Activated T-cell treated with anti-CD3 and anti-CD28 coated beads, Interleukin-2, amount 50 U/mL, for 4 hours (primary cell): ENCODE data around the gene TRPV3. TPM values are rescaled to one million over a fixed set of nuclear protein-coding genes. Genes with fewer than 3 reads are reported as not detected.
A peak's percentile ranks its signal among the peaks of the same experiment; 100 is the strongest.

Experiments used
- ATAC-seq, 2 donors: fragments of 200-7000 bp; cut with Tn5 transposase; one replicate each; pipeline ENCODE4 v1.10.0; 2021
- DNase-seq: peaks from one replicate; pipeline ENCODE4 v3.0.0-alpha.2; 2020
- H3K27me3 Mint-ChIP-seq: one replicate; pipeline ENCODE4 v1.8.0; 2021; ENCODE audit warnings: low read depth, mixed read lengths
- H3K36me3 Mint-ChIP-seq: one replicate; pipeline ENCODE4 v1.8.0; 2022; ENCODE audit warnings: mixed read lengths; ENCODE audit not compliant: insufficient read depth
- H3K4me1 Mint-ChIP-seq: one replicate; pipeline ENCODE4 v1.8.0; 2021; ENCODE audit warnings: low read depth, mixed read lengths
- H3K4me3 Mint-ChIP-seq: one replicate; pipeline ENCODE4 v1.8.0; 2021; ENCODE audit warnings: mild to moderate bottlenecking, moderate library complexity, mixed read lengths
- H3K9me3 Mint-ChIP-seq: one replicate; pipeline ENCODE4 v1.8.0; 2021; ENCODE audit warnings: mixed read lengths
- total RNA-seq, 3 donors: library from RNA; stranded (reverse); gene quantifications; one replicate each; pipeline ENCODE4 v1.2.1, GENCODE V29; 2021

The TRPV3 gene
- total RNA-seq, 3 donors from 2014 or later = 0.45 to 0.84 (median 0.73) TPM

DNA sequence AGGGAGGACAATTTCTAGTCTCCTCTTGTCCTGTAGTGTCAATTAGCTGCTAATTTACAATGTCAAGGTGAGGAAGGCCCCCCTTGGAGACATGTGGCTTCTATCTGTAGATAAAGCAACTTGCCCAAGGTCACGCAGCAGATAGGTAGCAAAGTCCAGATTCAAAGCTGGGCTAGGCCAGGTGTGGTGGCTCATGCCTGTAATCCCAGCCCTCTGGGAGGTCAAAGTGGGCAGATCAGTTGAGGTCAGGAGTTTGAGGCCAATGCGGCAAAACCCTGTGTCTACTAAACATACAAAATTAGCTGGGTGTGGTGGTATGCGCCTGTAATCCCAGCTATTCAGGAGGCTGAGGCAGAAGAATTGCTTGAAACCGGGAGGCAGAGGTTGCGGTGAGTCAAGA lies 11.1 kb downstream of the TRPV3 start:
- no peaks in the 10 kb centered on the region for H3K36me3 Mint-ChIP-seq
- ATAC-seq = no peak
- DNase-seq = no peak
- H3K27me3 Mint-ChIP-seq = peaks cover 5% of the 10 kb centered on the region
- no peaks in the 10 kb centered on the region for H3K9me3 Mint-ChIP-seq
- H3K4me3 Mint-ChIP-seq = no peak overlapping the region
- no peaks in the 10 kb centered on the region for H3K4me1 Mint-ChIP-seq

DNA sequence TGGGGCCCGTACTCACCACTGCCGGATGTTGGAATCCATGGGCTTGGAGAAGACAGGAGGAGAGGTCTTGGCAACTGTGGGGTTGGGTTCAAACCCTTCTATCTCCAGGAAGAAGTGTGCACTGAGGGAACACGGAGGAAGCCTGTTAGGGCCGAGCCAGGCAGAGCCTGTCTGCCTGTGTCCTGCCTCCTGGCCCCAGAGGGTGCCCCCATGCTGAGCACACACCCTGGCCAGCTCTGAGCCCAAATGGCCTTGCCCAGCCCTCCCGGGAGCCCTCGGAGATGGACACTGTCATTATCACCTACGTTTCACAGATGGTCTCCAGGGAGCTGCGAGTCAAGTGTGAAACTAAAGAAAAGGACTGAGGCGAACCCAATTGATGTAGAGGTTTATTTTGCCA lies 12.5 kb downstream of the TRPV3 start:
- Mint-ChIP-seq H3K36me3 (no peaks in the 10 kb centered on the region), H3K27me3 (peaks cover 5% of the 10 kb centered on the region), H3K9me3 (no peaks in the 10 kb centered on the region), H3K4me1 (no peaks in the 10 kb centered on the region), H3K4me3 (no peak overlapping the region)
- ATAC-seq = no peak
- no peak for DNase-seq

DNA sequence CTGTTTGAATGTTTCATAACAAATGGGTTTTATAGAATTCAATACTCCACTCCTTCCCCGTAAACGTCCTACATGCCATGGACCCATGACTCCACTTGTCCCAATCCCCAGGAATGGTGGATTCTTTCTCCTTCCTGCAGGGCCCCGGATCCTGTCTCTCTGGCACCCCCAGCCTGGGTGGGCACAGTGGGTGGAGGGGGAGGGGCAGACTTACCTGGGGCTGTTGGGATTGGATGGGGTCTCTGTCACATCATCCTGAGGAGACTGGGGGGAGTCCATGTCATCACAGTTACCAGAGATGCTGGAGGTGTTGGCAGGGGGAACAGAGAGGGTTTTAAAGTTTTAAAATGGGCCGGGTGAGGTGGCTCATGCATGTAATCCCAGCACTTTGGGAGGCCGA lies 13.2 kb downstream of the TRPV3 start:
- Mint-ChIP-seq H3K4me1 (no peaks in the 10 kb centered on the region), H3K9me3 (no peaks in the 10 kb centered on the region), H3K27me3 (peaks cover 5% of the 10 kb centered on the region), H3K4me3 (no peak overlapping the region), H3K36me3 (no peaks in the 10 kb centered on the region)
- DNase-seq (no peak), ATAC-seq (no peak)

DNA sequence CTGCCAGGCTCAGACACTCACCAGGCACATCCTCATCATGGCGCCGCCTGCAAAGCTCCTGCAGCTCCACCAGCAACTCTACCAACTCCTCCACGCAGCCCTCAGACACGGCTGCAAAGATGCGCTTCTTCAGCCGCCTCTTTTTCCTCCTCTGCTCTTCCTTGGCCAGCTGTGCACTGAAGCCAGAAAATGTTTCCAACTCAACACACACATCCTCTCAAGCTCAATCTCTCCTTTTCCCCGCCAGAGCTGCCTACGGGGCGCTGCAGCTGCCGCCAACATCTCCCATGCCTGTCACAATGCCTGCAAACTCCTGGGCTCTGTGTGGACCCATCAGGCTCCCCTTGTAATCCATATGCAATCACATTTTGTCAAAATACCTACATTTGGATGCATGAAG lies 14.2 kb downstream of the TRPV3 start:
- ATAC-seq (no peak), DNase-seq (no peak)
- Mint-ChIP-seq H3K36me3 (no peaks in the 10 kb centered on the region), H3K9me3 (no peaks in the 10 kb centered on the region), H3K4me1 (no peaks in the 10 kb centered on the region), H3K4me3 (no peak overlapping the region), H3K27me3 (peaks cover 5% of the 10 kb centered on the region)

DNA sequence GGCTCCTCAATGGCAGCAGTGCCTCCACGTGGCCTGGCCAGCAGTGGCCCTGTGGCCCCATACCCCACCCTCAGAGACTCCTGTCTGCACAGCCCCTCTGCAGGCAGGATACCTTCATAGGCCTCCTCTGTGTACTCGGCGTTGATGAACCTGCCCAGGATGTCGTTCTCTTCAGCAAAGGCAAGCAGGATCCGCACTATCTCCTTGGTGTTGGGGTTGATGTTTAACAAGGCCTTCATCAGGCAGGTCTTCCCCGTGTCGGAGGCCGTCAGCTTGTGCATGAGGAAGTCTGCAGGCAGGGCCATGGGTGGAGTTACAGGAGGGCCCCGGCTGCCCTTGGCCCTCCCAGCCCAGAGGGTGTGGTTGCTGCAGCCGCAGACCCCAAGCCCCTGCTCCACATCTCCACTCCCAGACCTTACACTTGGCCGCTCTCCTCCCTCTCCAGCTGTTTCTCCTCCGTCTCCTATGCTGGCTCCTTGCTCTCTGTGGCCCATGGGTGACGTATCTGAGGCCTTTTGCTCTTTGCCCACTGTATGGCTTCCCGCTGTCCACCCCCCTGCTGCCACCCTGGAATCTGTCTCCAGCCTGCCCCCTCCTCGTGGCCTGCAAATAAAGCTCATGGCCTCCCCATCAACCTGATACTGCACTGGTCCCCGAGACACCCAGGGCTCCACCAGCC lies 15.1 kb downstream of the TRPV3 start:
- no peak overlapping the region for H3K4me3 Mint-ChIP-seq
- no peaks in the 10 kb centered on the region for H3K36me3 Mint-ChIP-seq
- ATAC-seq (no peak), DNase-seq (no peak)
- H3K9me3 Mint-ChIP-seq = no peaks in the 10 kb centered on the region
- H3K27me3 Mint-ChIP-seq = peaks cover 5% of the 10 kb centered on the region
- H3K4me1 Mint-ChIP-seq = no peaks in the 10 kb centered on the region

DNA sequence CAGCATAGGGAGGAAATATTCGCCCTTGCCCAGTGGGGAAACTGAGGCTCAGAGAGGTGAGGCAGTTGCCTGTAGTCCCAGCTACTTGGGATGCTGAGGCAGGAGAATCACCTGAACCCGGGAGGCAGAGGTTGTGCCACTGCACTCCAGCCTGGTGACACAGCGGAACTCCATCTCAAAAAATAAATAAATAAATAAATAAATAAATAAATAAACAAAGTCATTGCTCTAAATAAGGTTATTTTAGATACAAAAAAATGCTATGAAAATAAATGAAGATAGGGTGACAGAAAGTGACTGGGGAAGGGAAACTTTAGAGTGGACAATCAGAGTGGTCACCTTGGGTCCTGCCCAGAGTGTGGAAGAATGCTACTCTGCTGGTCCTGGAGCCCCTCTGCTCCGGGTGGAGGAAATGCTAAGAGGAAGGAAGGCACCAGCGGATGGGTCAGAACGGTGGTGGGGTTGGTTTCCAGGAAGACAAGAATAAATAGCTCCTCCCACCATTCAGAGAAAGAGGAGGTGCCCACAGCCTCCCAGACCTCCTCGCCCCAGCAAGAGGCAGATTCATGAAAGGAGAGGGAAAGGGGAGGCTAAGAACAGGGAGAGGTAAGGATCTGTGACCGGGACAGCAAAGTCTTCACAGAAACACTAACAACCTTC lies 17.6 kb downstream of the TRPV3 start:
- no peak for ATAC-seq
- H3K27me3 Mint-ChIP-seq = peaks cover 8% of the 10 kb centered on the region
- no peaks in the 10 kb centered on the region for H3K36me3 Mint-ChIP-seq
- no peaks in the 10 kb centered on the region for H3K9me3 Mint-ChIP-seq
- no peaks in the 10 kb centered on the region for H3K4me1 Mint-ChIP-seq
- DNase-seq = no peak
- no peak overlapping the region for H3K4me3 Mint-ChIP-seq

DNA sequence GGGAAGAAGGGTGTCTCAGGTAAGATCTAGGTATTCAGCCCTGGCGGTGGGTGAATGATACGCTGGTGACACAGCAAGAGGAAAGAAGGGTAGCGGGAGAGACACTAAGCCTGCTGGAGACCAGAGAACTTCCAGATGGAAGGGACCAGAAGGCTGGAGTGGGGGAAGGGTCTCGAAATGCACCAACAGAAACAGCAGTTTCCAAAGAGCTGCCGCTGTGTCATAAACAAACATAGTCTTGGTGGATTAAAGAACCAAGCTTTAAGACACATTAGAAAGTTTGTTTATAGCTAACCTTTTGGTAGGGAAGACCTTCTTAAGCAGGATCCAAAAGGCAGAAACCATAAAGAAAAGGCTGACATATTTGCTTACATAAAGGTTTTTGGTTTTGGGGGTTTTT lies 20.9 kb downstream of the TRPV3 start:
- H3K4me3 Mint-ChIP-seq = no peak overlapping the region
- H3K27me3 Mint-ChIP-seq = peaks cover 4% of the 10 kb centered on the region
- no peak for DNase-seq
- H3K9me3 Mint-ChIP-seq = no peaks in the 10 kb centered on the region
- ATAC-seq = no peak
- H3K36me3 Mint-ChIP-seq = no peaks in the 10 kb centered on the region
- H3K4me1 Mint-ChIP-seq = peaks cover 4% of the 10 kb centered on the region

DNA sequence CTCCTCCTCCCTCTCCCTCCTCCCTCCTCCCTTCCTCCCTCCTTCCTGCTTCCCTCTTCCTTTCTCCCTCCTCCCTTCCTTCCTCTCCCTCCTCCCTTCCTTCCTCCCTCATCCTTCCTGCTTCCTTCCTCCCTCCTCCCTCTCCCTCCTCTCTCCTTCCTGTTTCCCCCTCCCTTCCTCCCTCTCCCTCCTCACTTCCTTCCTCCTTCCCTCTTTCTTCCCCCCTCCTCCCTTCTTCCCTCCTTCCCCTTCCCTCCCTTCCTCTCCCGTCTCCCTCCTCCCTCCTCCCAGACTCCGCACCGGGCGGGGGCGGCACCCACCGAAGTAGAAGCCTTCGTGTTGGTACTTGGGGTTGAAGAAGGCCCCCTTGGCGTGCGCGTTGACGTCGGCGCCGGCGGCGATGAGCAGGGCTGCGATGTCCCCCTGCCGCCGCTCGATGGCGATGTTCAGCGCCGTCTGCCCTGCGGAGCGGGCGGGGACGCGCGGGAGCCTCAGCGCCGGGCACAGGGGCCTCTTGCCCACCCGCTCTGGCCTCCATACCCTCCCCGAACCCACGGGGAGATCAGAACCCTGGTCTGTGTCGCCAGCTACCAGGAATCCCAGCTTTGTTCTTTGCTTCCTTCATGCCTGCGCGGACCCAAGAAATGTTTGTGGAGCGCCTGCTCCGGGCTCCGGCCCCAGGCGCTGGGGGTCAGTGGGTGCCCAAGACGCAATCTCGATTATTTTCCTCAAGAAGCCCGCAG lies 22.2 kb downstream of the TRPV3 start:
- Mint-ChIP-seq H3K27me3 (peaks cover 4% of the 10 kb centered on the region), H3K9me3 (no peaks in the 10 kb centered on the region), H3K36me3 (no peaks in the 10 kb centered on the region), H3K4me3 (peak overlapping the region; percentile 16), H3K4me1 (peaks cover 4% of the 10 kb centered on the region)
- DNase-seq = peak; percentile 21
- peak; percentile 86 to 96 for ATAC-seq

DNA sequence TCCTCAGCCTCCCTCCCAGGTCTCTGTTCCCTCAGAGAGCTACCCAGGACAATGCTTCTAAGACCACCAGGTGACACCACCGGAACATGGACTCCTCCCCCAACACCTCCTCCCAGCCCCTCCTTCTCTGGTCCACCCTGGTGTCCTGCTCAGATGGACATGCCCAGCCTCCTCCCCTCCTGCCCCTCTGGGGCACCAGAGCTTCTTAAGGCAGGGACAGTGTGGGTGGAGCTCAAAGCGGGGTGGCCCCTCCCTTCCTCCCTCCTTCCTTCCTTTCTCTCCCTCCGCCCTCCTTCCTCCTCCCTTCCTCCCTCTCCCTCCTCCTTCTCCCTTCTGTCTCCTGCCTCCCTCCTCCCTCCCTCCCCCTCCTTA lies 22.7 kb downstream of the TRPV3 start:
- Mint-ChIP-seq H3K4me1 (peaks cover 4% of the 10 kb centered on the region), H3K27me3 (peaks cover 4% of the 10 kb centered on the region)
- no peak for DNase-seq

DNA sequence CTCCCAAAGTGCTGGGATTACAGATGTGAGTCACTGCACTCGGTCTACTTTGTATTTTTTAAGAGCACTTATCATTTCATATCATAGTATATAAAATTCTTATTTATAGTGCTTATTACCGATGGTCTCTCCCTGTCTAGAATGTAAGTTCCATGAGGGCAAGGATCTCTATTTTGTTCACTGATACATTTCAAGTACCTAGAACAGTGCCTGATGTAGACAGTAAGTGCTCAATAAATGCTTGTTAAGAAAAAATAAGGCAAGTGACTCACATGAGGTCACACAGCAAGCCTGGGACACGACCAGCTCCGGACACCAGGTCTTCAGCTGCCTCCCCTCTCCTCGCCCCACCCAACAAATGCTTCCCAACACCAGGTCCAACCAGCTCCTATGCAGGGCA lies 23.9 kb downstream of the TRPV3 start:
- H3K4me3 Mint-ChIP-seq = no peak overlapping the region
- peaks cover 4% of the 10 kb centered on the region for H3K27me3 Mint-ChIP-seq
- DNase-seq (no peak), ATAC-seq (no peak)
- peaks cover 4% of the 10 kb centered on the region for H3K4me1 Mint-ChIP-seq
- H3K36me3 Mint-ChIP-seq = no peaks in the 10 kb centered on the region
- H3K9me3 Mint-ChIP-seq = no peaks in the 10 kb centered on the region

More for the DNA sequence above, 22.7 kb downstream of the TRPV3 start:
- Mint-ChIP-seq H3K4me3 (no peak overlapping the region), H3K36me3 (no peaks in the 10 kb centered on the region), H3K9me3 (no peaks in the 10 kb centered on the region)
- ATAC-seq = no peak

DNA sequence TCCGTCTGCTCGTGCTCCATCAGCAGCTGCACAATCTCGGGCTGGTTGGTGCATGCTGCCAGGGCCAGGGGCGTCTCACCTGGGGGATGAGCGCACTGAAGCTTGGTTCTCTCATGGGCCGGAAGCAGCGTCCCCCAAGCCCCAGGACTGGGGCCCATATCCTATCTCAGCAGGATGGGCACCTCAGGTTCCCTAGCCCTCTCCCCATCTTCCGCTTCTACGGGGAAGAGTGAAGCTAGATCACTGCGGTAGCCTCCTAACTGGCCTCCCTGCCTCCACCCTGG lies 24.8 kb downstream of the TRPV3 start:
- no peaks in the 10 kb centered on the region for H3K36me3 Mint-ChIP-seq
- no peak overlapping the region for H3K4me3 Mint-ChIP-seq
- H3K27me3 Mint-ChIP-seq = peaks cover 4% of the 10 kb centered on the region
- ATAC-seq = no peak
- H3K9me3 Mint-ChIP-seq = no peaks in the 10 kb centered on the region
- DNase-seq = no peak
- peaks cover 4% of the 10 kb centered on the region for H3K4me1 Mint-ChIP-seq

DNA sequence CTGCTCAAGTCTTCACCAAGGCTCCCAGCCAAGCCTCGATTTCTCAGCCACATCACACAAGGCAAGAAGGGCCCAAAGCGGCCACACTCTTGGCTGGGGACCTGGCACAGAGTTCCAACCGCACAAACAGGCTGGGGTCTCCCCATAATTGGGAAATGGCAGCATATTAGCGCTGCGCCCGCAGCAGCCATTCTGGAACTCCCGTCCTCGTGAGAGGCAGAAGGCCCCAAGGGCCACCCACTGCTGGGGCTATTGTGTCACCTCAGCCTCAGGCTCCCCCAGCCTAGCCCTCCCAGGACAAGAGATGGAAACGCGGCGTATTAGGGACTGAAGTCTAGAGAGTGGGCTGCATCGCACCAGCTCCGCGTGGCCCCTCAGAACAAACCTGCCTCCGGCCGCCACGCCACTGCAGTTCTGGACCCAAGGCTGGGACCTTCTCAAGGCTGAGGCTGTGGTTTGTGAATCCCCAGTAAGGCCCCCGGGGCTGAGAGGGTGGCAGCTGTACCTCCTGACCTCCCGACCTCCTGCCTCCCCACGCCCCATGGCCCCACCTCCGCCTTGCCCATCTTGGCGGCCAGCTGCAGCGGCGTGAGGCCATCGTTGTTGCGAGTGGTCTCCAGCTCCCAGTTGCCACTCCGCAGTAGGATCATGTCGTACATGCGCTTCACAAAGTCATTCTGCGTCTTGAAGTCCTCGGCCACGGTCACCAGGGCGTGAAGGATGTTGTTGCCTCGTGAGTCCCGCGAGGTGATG lies 25.3 kb downstream of the TRPV3 start:
- ATAC-seq (no peak), DNase-seq (no peak)
- H3K36me3 Mint-ChIP-seq = no peaks in the 10 kb centered on the region
- H3K4me3 Mint-ChIP-seq = no peak overlapping the region
- H3K9me3 Mint-ChIP-seq = no peaks in the 10 kb centered on the region
- peaks cover 4% of the 10 kb centered on the region for H3K27me3 Mint-ChIP-seq
- peaks cover 4% of the 10 kb centered on the region for H3K4me1 Mint-ChIP-seq

DNA sequence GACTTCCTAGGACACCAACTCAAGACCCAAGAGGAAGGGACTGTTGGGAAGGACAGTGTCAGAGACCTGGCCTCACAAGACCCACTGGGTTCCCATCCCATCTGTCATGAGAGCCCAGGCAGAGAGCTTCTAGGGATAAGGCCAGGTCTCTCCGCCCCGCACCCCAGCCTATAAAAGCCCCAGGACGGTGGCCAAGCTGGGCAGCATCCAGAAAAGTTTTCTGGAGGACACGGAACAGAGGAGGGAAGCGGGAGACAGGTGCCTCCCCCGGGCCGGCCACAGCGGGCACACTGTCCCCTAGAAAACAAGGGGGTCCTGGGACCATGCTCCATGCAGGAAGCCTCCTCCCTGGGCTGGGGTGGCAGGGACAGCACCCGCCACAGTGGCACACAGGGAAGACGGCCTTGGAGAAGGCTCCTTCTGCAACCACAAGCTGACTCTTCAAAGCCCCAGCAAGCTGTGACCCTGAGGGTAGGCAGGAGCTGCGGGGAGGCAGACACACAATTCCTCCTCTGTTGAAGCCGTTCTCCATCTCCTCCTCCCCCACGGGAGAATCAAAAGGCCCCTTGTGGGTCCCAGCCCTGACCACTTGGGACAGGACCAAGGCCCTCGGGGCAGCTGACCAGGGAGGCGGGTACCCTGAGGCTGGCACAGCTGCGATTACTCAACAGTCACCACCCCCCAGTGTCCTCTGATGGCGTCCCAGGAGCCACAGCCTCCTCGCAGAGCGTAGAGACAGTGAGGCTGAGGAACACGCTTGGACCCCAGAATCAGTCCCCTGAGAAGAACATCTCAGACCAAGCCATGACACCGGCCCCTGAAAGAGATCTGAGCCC lies 26.1 kb downstream of the TRPV3 start:
- no peak for ATAC-seq
- Mint-ChIP-seq H3K27me3 (peaks cover 2% of the 10 kb centered on the region), H3K4me1 (peaks cover 4% of the 10 kb centered on the region), H3K4me3 (no peak overlapping the region), H3K9me3 (no peaks in the 10 kb centered on the region), H3K36me3 (no peaks in the 10 kb centered on the region)
- no peak for DNase-seq
